ENCODE measurements around the gene NFIA.

DNA sequence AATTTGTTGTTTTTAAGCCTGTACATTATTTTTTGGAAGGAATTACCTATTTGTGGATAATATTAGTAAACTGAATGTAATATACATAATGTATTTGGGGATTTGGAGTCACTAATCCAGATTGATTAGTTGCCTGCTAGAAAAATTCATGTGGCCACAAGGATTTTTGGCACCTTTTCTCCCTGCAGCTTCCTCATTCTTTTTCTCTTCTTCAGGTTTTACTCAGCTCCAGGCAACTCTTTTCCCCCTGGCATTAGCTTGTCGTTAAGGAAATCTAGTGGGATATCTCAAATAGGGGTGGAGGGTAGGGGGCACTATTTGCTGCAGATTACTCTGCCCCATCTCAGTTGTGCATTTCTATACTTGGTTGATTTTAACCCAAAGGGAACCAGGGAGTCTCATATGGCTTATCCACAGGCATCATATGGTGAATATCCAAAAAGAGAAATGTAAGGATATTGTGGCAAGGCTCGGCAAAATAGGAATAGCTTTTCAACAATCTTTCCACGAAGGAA is 203.1 kb downstream of the NFIA start:
- TF ChIP-seq, protein P1, sequence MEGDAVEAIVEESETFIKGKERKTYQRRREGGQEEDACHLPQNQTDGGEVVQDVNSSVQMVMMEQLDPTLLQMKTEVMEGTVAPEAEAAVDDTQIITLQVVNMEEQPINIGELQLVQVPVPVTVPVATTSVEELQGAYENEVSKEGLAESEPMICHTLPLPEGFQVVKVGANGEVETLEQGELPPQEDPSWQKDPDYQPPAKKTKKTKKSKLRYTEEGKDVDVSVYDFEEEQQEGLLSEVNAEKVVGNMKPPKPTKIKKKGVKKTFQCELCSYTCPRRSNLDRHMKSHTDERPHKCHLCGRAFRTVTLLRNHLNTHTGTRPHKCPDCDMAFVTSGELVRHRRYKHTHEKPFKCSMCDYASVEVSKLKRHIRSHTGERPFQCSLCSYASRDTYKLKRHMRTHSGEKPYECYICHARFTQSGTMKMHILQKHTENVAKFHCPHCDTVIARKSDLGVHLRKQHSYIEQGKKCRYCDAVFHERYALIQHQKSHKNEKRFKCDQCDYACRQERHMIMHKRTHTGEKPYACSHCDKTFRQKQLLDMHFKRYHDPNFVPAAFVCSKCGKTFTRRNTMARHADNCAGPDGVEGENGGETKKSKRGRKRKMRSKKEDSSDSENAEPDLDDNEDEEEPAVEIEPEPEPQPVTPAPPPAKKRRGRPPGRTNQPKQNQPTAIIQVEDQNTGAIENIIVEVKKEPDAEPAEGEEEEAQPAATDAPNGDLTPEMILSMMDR (conservative IDR thresholded peaks at IDR 0.05 in 1 of 2, IDR thresholded peaks at IDR 0.05 in 1 of 2; ENCODE audit: low read depth in 1 of 2, low read length in 2 of 2) = no peak
- no peak for TF ChIP-seq EZH2 (IDR thresholded peaks at IDR 0.05; ENCODE audit: low read length, missing control alignments)

Data from fibroblast of lung (primary cell).